Prostate gland (tissue), 2 donors: ENCODE results near the gene NAMPT. TPM values are rescaled to one million over a fixed set of nuclear protein-coding genes. Genes with fewer than 3 reads are reported as not detected.

ENCODE experiments used
- DNase-seq: peaks from one replicate; pipeline ENCODE4 v3.0.0-alpha.2; 2019; ENCODE audit warnings: low spot score
- H3K27ac ChIP-seq, 2 donors: fragments of 200-600 bp; sonication (generic); 2 replicates each; pipeline ENCODE4 v1.5.1; 2017 to 2019
- H3K27me3 ChIP-seq: fragments of 200-600 bp; sonication (generic); replicated peaks from 2 replicates; pipeline ENCODE4 v1.5.1; 2019; ENCODE audit not compliant: insufficient read depth
- H3K36me3 ChIP-seq, 2 donors: fragments of 200-600 bp; sonication (generic); 1 replicate in 1 of 2; 2 replicates in 1 of 2; pipeline versions ENCODE4 v1.5.1 to v1.8.1; 2017 to 2019
- H3K4me1 ChIP-seq: fragments of 200-600 bp; sonication (generic); replicated peaks from 2 replicates; pipeline ENCODE4 v1.5.1; 2019
- H3K4me3 ChIP-seq, 2 donors: fragments of 200-600 bp; sonication (generic); 2 replicates each; pipeline ENCODE4 v1.5.1; 2017 to 2019
- H3K9me3 ChIP-seq: fragments of 200-600 bp; sonication (generic); 2 replicates; pipeline ENCODE4 v1.5.1; 2017
- POLR2A ChIP-seq: fragments of 450-650 bp; IDR thresholded peaks from one replicate; pipeline ENCODE4 v1.6.1; 2016; ENCODE audit warnings: antibody characterized with exemption, mild to moderate bottlenecking
- POLR2AphosphoS5 ChIP-seq: sonication (generic); formaldehyde crosslinking; IDR thresholded peaks from one replicate; pipeline ENCODE4 v1.6.1; 2017; ENCODE audit warnings: antibody characterized with exemption
- WGBS: methylation state at CpG from one replicate; pipeline ENCODE4 v1.1.5; 2018; 5-methylcytosine and 5-hydroxymethylcytosine counted together
- intact Hi-C: fragments of 100-400 bp; cut with DNase I; formaldehyde crosslinking; loops from one replicate; pipeline ENCODE4 v1.14.2; 2022
- total RNA-seq, 2 donors: library from RNA; depleted of rRNA; stranded (reverse); fragments of >200 nt; gene quantifications; one replicate each; pipeline ENCODE4 v1.1.0, GENCODE V29; 2016
- TF ChIP-seq, protein P1 (sequence below), 4 experiments: fragments of 200-600 bp in 2 of 4; fragments of 450-650 bp in 2 of 4; sonication (generic) in 2 of 4; IDR thresholded peaks; 1 replicate in 3 of 4; 2 replicates in 1 of 4; pipeline ENCODE4 v1.5.1; 2016 to 2019; ENCODE audit warnings: antibody characterized with exemption in 4 of 4, mild to moderate bottlenecking in 2 of 4, moderate library complexity in 2 of 4

Gene NAMPT
- 100 to 1,000 TPM; 108 to 284 TPM for total RNA-seq

GRCh38 chr7:106284714-106285050 is at the start of gene NAMPT:
Gene NAMPT, minus strand, starts transcription at chr7:106284983. Its CDS starts 99 bp downstream, at chr7:106284884.
- intact Hi-C loops: loop anchor here (2.0 to 5.0 kb wide), 5 partner anchors 68 to 376 kb away; partner anchors contain the start of gene CCDC71L
- peak within 1 kb of the TSS; percentile 93 to 100 for H3K27ac ChIP-seq
- under 1% methylated on average over 26 of the region's 32 CpGs for WGBS
- TF ChIP-seq, protein P1, sequence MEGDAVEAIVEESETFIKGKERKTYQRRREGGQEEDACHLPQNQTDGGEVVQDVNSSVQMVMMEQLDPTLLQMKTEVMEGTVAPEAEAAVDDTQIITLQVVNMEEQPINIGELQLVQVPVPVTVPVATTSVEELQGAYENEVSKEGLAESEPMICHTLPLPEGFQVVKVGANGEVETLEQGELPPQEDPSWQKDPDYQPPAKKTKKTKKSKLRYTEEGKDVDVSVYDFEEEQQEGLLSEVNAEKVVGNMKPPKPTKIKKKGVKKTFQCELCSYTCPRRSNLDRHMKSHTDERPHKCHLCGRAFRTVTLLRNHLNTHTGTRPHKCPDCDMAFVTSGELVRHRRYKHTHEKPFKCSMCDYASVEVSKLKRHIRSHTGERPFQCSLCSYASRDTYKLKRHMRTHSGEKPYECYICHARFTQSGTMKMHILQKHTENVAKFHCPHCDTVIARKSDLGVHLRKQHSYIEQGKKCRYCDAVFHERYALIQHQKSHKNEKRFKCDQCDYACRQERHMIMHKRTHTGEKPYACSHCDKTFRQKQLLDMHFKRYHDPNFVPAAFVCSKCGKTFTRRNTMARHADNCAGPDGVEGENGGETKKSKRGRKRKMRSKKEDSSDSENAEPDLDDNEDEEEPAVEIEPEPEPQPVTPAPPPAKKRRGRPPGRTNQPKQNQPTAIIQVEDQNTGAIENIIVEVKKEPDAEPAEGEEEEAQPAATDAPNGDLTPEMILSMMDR (IDR thresholded peaks at IDR 0.05): peak in 1 of 4 experiments; percentile 5
- peak; percentile 90 for TF ChIP-seq POLR2A
- TF ChIP-seq POLR2AphosphoS5: no peak
- no peaks in the 10 kb centered on the region for H3K36me3 ChIP-seq
- no peaks in the 10 kb centered on the region for H3K4me1 ChIP-seq
- no peaks in the 10 kb centered on the region for H3K27me3 ChIP-seq
- H3K4me3 ChIP-seq: peak within 1 kb of the TSS; percentile 74 to 88
- DNase-seq: no peak
- no peaks in the 10 kb centered on the region for H3K9me3 ChIP-seq

- intact Hi-C loops: no loop called here
- Histone ChIP-seq H3K27ac (no peak overlapping the region), H3K4me1 (no peaks in the 10 kb centered on the region), H3K36me3 (no peaks in the 10 kb centered on the region), H3K9me3 (no peaks in the 10 kb centered on the region), H3K27me3 (no peaks in the 10 kb centered on the region), H3K4me3 (no peak overlapping the region)
- TF ChIP-seq, protein P1 (IDR thresholded peaks at IDR 0.05): no peak
- TF ChIP-seq POLR2A (no peak), POLR2AphosphoS5 (no peak)
- WGBS: 64% methylated on average over 4 of the region's 4 CpGs
- no peak for DNase-seq
Observed at GRCh38 chr7:106332201-106332600, 47.4 kb upstream of the NAMPT start.

DNA sequence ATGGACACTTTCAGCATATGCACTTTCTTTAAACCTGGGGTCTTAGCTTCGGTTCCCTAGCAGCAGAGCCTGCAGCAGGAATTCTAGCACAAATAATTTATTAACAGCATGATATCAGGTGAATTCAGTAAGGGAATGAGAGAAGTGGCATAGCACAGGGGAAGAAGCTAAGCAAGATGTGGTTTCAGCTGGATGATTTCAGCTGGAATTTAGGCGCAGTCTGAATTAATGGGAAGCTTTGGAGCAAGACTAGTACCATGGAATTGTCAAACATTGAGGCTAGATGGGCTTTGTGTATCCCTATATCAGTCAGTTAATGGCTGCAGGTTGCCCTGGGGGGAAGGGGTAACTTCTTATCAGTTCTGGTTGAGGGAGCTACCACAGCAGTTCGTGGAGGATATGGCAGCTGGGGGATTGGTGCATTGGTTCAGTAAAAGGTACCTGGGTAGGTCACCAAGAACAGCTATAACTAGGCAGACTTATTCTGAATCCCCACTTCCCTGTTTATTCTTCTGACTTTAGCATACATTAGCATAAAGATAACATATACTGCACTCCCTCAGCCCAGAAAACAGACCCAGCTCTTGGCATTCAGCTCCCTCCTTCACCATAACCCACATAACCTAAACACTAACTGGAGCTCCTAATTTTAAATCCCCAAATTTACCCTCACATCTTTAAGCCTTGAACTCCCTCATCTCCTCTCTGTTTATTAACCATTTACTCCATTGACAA is 46.8 kb upstream of the NAMPT start:
- Histone ChIP-seq H3K27me3 (no peaks in the 10 kb centered on the region), H3K4me3 (no peak overlapping the region), H3K9me3 (no peaks in the 10 kb centered on the region), H3K27ac (no peak overlapping the region), H3K4me1 (no peaks in the 10 kb centered on the region), H3K36me3 (no peaks in the 10 kb centered on the region)
- intact Hi-C loops: no loop called here
- no peak for TF ChIP-seq POLR2AphosphoS5
- TF ChIP-seq POLR2A: no peak
- WGBS: 75% methylated on average over 3 of the region's 3 CpGs
- no peak for DNase-seq

DNA sequence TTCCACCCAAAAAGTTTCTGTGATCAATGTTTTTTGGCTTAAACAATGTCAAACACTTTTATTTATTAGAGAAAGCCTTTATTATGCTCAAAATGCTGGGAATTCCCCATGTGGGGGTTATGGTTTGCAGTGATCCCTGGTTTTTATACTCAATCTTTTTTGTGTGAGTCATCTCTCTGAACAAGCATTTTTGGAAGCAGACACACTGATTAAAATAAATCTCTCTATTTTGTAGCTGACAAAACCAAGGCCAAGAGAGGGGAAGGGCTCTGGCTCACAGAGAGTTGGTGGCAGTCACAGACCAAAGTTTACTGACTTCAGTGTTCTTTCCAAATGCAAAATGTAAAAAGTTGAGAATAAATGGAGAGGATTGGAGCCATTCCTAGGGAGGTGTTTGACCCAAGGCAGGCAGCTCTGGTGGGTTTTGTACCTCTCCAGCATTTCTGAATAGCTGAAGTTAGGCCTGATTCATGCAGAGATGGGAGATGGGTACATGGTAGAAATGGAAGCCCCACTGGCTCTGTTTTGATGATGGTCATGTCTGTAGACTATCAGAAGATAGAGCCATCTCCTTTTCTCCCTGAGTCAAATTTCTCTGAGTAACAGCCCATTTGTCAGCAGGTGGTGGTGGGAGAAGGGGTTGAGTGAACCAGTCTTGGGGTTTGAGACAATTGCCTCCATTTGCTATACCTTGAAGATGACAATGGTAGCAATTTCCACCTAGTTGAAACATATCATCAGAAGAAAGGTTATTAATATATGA is 45.4 kb upstream of the NAMPT start:
- Histone ChIP-seq H3K4me1 (no peaks in the 10 kb centered on the region), H3K9me3 (no peaks in the 10 kb centered on the region), H3K27ac (no peak overlapping the region), H3K36me3 (no peaks in the 10 kb centered on the region), H3K4me3 (no peak overlapping the region), H3K27me3 (no peaks in the 10 kb centered on the region)
- TF ChIP-seq, protein P1 (IDR thresholded peaks at IDR 0.05): no peak
- peak; percentile 11 for TF ChIP-seq POLR2AphosphoS5
- DNase-seq: no peak
- intact Hi-C loops: no loop called here

GRCh38 chr7:106329408-106329807 is 44.6 kb upstream of the NAMPT start:
- no peaks in the 10 kb centered on the region for H3K9me3 ChIP-seq
- 11% methylated on average over 1 of the region's 1 CpG for WGBS
- H3K27ac ChIP-seq: peak overlapping the region in 1 of 2 donors; percentile 11
- H3K4me1 ChIP-seq: no peaks in the 10 kb centered on the region
- no peak for TF ChIP-seq POLR2AphosphoS5
- TF ChIP-seq, protein P1 (IDR thresholded peaks at IDR 0.05): no peak
- no peak for TF ChIP-seq POLR2A
- DNase-seq: no peak
- no peaks in the 10 kb centered on the region for H3K27me3 ChIP-seq
- intact Hi-C loops: no loop called here
- no peaks in the 10 kb centered on the region for H3K36me3 ChIP-seq
- no peak overlapping the region for H3K4me3 ChIP-seq
